ENCODE measurements around the gene GGNBP2.

The GGNBP2 gene

GRCh38 chr17:36611345-36612072 lies 66.8 kb downstream of the GGNBP2 start:
- TF ChIP-seq CTCF (IDR thresholded peaks at IDR 0.05; ENCODE audit: low read depth, low read length, poor library complexity, severe bottlenecking), result no peak
- no peak for TF ChIP-seq EZH2phosphoT487 (IDR thresholded peaks at IDR 0.05; ENCODE audit: borderline replicate concordance, low read length)
- Histone ChIP-seq H3F3A (ENCODE audit: control insufficient read depth, insufficient read depth) (no peaks in the 10 kb centered on the region), H3K4me3 (ENCODE audit: low read length) (no peak overlapping the region), H3K9me3 (ENCODE audit: control insufficient read depth, insufficient read depth, low read length) (no peaks in the 10 kb centered on the region), H3K27me3 (ENCODE audit: control insufficient read depth, low read length) (no peaks in the 10 kb centered on the region), H3K4me1 (ENCODE audit: control insufficient read depth, low read length) (no peaks in the 10 kb centered on the region), H3K36me3 (ENCODE audit: control insufficient read depth, low read length) (peaks cover 21% of the 10 kb centered on the region; the same call in 1 of the 2 replicates), H3K27ac (ENCODE audit: low read depth, low read length) (no peak overlapping the region), H4K20me1 (ENCODE audit: control insufficient read depth, insufficient read depth, low read depth, low read length) (peaks cover 4% of the 10 kb centered on the region; the same call in 1 of the 2 replicates), H3K4me2 (ENCODE audit: low read length) (no peak overlapping the region), H3K79me2 (ENCODE audit: control insufficient read depth, low read length) (peaks cover 26% of the 10 kb centered on the region), H3K9me2 (replicated peaks; ENCODE audit: control insufficient read depth, low read length) (no peaks in the 10 kb centered on the region)

- no peak overlapping the region for H3K4me2 ChIP-seq (ENCODE audit: low read length)
- H3K4me3 ChIP-seq (ENCODE audit: low read length), result no peak overlapping the region
- H3K79me2 ChIP-seq (ENCODE audit: control insufficient read depth, low read length), result peaks cover 23% of the 10 kb centered on the region
- TF ChIP-seq EZH2phosphoT487 (IDR thresholded peaks at IDR 0.05; ENCODE audit: borderline replicate concordance, low read length) (no peak), CTCF (IDR thresholded peaks at IDR 0.05; ENCODE audit: low read depth, low read length, poor library complexity, severe bottlenecking) (no peak)
- H3K27me3 ChIP-seq (ENCODE audit: control insufficient read depth, low read length), result no peaks in the 10 kb centered on the region
- no peaks in the 10 kb centered on the region for H3K9me2 ChIP-seq (replicated peaks; ENCODE audit: control insufficient read depth, low read length)
- H4K20me1 ChIP-seq (ENCODE audit: control insufficient read depth, insufficient read depth, low read depth, low read length), result peaks cover 4% of the 10 kb centered on the region; the same call in 1 of the 2 replicates
- no peaks in the 10 kb centered on the region for H3K9me3 ChIP-seq (ENCODE audit: control insufficient read depth, insufficient read depth, low read length)
- no peak overlapping the region for H3K27ac ChIP-seq (ENCODE audit: low read depth, low read length)
- H3K36me3 ChIP-seq (ENCODE audit: control insufficient read depth, low read length), result peaks cover 21% of the 10 kb centered on the region; the same call in 1 of the 2 replicates
- H3K4me1 ChIP-seq (ENCODE audit: control insufficient read depth, low read length), result no peaks in the 10 kb centered on the region
- no peaks in the 10 kb centered on the region for H3F3A ChIP-seq (ENCODE audit: control insufficient read depth, insufficient read depth)
Observed at GRCh38 chr17:36612323-36612722, 67.6 kb downstream of the GGNBP2 start.

GRCh38 chr17:36613155-36613554 lies 68.4 kb downstream of the GGNBP2 start:
- no peak overlapping the region for H3K27ac ChIP-seq (ENCODE audit: low read depth, low read length)
- TF ChIP-seq CTCF (IDR thresholded peaks at IDR 0.05; ENCODE audit: low read depth, low read length, poor library complexity, severe bottlenecking), result no peak
- no peak for TF ChIP-seq EZH2phosphoT487 (IDR thresholded peaks at IDR 0.05; ENCODE audit: borderline replicate concordance, low read length)
- H3K27me3 ChIP-seq (ENCODE audit: control insufficient read depth, low read length), result no peaks in the 10 kb centered on the region
- peaks cover 15% of the 10 kb centered on the region for H3K79me2 ChIP-seq (ENCODE audit: control insufficient read depth, low read length)
- no peak overlapping the region for H3K4me2 ChIP-seq (ENCODE audit: low read length)
- H3K9me3 ChIP-seq (ENCODE audit: control insufficient read depth, insufficient read depth, low read length), result no peaks in the 10 kb centered on the region
- H3F3A ChIP-seq (ENCODE audit: control insufficient read depth, insufficient read depth), result no peaks in the 10 kb centered on the region
- peaks cover 15% of the 10 kb centered on the region; the same call in 1 of the 2 replicates for H3K36me3 ChIP-seq (ENCODE audit: control insufficient read depth, low read length)
- H3K4me3 ChIP-seq (ENCODE audit: low read length), result no peak overlapping the region
- H3K4me1 ChIP-seq (ENCODE audit: control insufficient read depth, low read length), result no peaks in the 10 kb centered on the region
- no peaks in the 10 kb centered on the region for H3K9me2 ChIP-seq (replicated peaks; ENCODE audit: control insufficient read depth, low read length)
- H4K20me1 ChIP-seq (ENCODE audit: control insufficient read depth, insufficient read depth, low read depth, low read length), result no peaks in the 10 kb centered on the region; the same call in 1 of the 2 replicates

All from DOHH2 (cell line).